NCI-H524 treated with DMSO at 0.1 percent for 48 hours (cell line): Measurements from ENCODE around the gene AGO4.

ENCODE experiments used
- DNase-seq: peaks from one replicate; lab custom pipeline; 2025; lab: John Stamatoyannopoulos, UW

The AGO4 gene

GRCh38 chr1:35894656-35895055 lies 86.8 kb downstream of the AGO4 start:
- no peak for DNase-seq

- no peak for DNase-seq
Observed at GRCh38 chr1:35899941-35900340, 92.1 kb downstream of the AGO4 start.

- no peak for DNase-seq
Observed at GRCh38 chr1:35901235-35901634, 93.4 kb downstream of the AGO4 start.

GRCh38 chr1:35902671-35903070 lies 94.9 kb downstream of the AGO4 start:
- DNase-seq: no peak
